Prostate gland (tissue), 2 donors: ENCODE results near the gene SPRR1B.

Source experiments
- CTCF ChIP-seq, 4 experiments: fragments of 200-600 bp in 2 of 4; fragments of 450-650 bp in 2 of 4; sonication (generic) in 2 of 4; IDR thresholded peaks; 1 replicate in 3 of 4; 2 replicates in 1 of 4; pipeline ENCODE4 v1.5.1; 2016 to 2019; ENCODE audit warnings: antibody characterized with exemption in 4 of 4, mild to moderate bottlenecking in 2 of 4, moderate library complexity in 2 of 4
- POLR2A ChIP-seq: fragments of 450-650 bp; IDR thresholded peaks from one replicate; pipeline ENCODE4 v1.6.1; 2016; ENCODE audit warnings: antibody characterized with exemption, mild to moderate bottlenecking

GRCh38 chr1:152996633-152997400, 34.2 kb upstream of the SPRR1B start:
- no peak for TF ChIP-seq CTCF (IDR thresholded peaks at IDR 0.05)
- TF ChIP-seq POLR2A: no peak
